ACC112 (cell line): ENCODE measurements around the gene PSORS1C2.

Source experiments
- H2AFZ ChIP-seq: fragments of 200-600 bp; sonication (generic); one replicate; pipeline ENCODE4 v1.6.0; 2017; ENCODE audit warnings: antibody characterized with exemption, low read length; ENCODE audit not compliant: unreplicated experiment
- H3K27ac ChIP-seq: fragments of 200-600 bp; sonication (generic); 2 replicates; pipeline ENCODE4 v1.5.1; 2014; ENCODE audit warnings: low read depth, mild to moderate bottlenecking, antibody characterized with exemption, low read length, moderate library complexity
- H3K27me3 ChIP-seq: fragments of 200-600 bp; sonication (generic); 2 replicates; pipeline ENCODE4 v1.6.1; 2014; ENCODE audit warnings: mild to moderate bottlenecking, antibody characterized with exemption, low read length, moderate library complexity, mixed read lengths; ENCODE audit not compliant: insufficient read depth
- H3K36me3 ChIP-seq: fragments of 200-600 bp; sonication (generic); 2 replicates; pipeline ENCODE4 v1.6.1; 2016; ENCODE audit warnings: mild to moderate bottlenecking, antibody characterized with exemption, low read length, moderate library complexity, mixed read lengths; ENCODE audit not compliant: insufficient read depth
- H3K4me1 ChIP-seq: fragments of 200-600 bp; sonication (generic); one replicate; pipeline ENCODE4 v1.6.1; 2016; ENCODE audit warnings: low read length, mixed read lengths; ENCODE audit not compliant: insufficient read depth, unreplicated experiment, control insufficient read depth
- H3K4me3 ChIP-seq: fragments of 200-600 bp; sonication (generic); 2 replicates; pipeline ENCODE4 v1.5.1; 2014; ENCODE audit warnings: mild to moderate bottlenecking, low read depth, low read length
- H3K79me2 ChIP-seq: fragments of 200-600 bp; sonication (generic); one replicate; pipeline ENCODE4 v1.6.0; 2016; ENCODE audit warnings: low read length; ENCODE audit not compliant: control insufficient read depth, unreplicated experiment, insufficient read depth

Gene PSORS1C2

GRCh38 chr6:31122791-31123706, 15.8 kb downstream of the PSORS1C2 start:
- Histone ChIP-seq H2AFZ (no peak overlapping the region), H3K79me2 (no peaks in the 10 kb centered on the region)

GRCh38 chr6:31121131-31121790, 17.6 kb downstream of the PSORS1C2 start:
- Histone ChIP-seq H3K4me3 (no peak overlapping the region), H2AFZ (no peak overlapping the region), H3K27me3 (no peaks in the 10 kb centered on the region)

More at GRCh38 chr6:31122791-31123706, 15.8 kb downstream of the PSORS1C2 start:
- H3K4me3 ChIP-seq, result no peak overlapping the region
- H3K4me1 ChIP-seq, result peaks cover 45% of the 10 kb centered on the region
- H3K27ac ChIP-seq, result peak overlapping the region; percentile 81
- no peaks in the 10 kb centered on the region for H3K27me3 ChIP-seq
- no peaks in the 10 kb centered on the region for H3K36me3 ChIP-seq

GRCh38 chr6:31120151-31120915, 18.5 kb downstream of the PSORS1C2 start, which contains the start of gene CDSN:
Gene CDSN, minus strand, starts transcription at chr6:31120446. Its CDS starts 27 bp downstream, at chr6:31120419.
- Histone ChIP-seq H3K27ac (no peak within 1 kb of the TSS), H3K27me3 (no peaks in the 10 kb centered on the region)

More at GRCh38 chr6:31121131-31121790, 17.6 kb downstream of the PSORS1C2 start:
- Histone ChIP-seq H3K4me1 (peaks cover 54% of the 10 kb centered on the region), H3K79me2 (no peaks in the 10 kb centered on the region), H3K36me3 (no peaks in the 10 kb centered on the region), H3K27ac (no peak overlapping the region)

GRCh38 chr6:31118178-31118577, 20.7 kb downstream of the PSORS1C2 start:
- no peaks in the 10 kb centered on the region for H3K27me3 ChIP-seq
- H2AFZ ChIP-seq, result no peak overlapping the region
- no peaks in the 10 kb centered on the region for H3K36me3 ChIP-seq
- no peak overlapping the region for H3K27ac ChIP-seq
- H3K4me1 ChIP-seq, result peaks cover 45% of the 10 kb centered on the region
- H3K4me3 ChIP-seq, result no peak overlapping the region
- peaks cover 7% of the 10 kb centered on the region for H3K79me2 ChIP-seq

More at GRCh38 chr6:31120151-31120915, 18.5 kb downstream of the PSORS1C2 start, which contains the start of gene CDSN:
- Histone ChIP-seq H2AFZ (no peak within 1 kb of the TSS), H3K4me1 (peaks cover 55% of the 10 kb centered on the region), H3K79me2 (peaks cover 7% of the 10 kb centered on the region), H3K36me3 (no peaks in the 10 kb centered on the region), H3K4me3 (no peak within 1 kb of the TSS)

- Histone ChIP-seq H3K79me2 (peaks cover 7% of the 10 kb centered on the region), H2AFZ (no peak overlapping the region), H3K4me1 (peaks cover 34% of the 10 kb centered on the region), H3K36me3 (no peaks in the 10 kb centered on the region), H3K27me3 (no peaks in the 10 kb centered on the region), H3K4me3 (peak overlapping the region; percentile 60), H3K27ac (no peak overlapping the region)
Measured at GRCh38 chr6:31116661-31117385, 22.0 kb downstream of the PSORS1C2 start.

GRCh38 chr6:31115941-31116560, 22.8 kb downstream of the PSORS1C2 start:
- H2AFZ ChIP-seq, result no peak overlapping the region
- H3K4me3 ChIP-seq, result peak overlapping the region; percentile 73; the same call in 1 of the 2 replicates
- H3K27me3 ChIP-seq, result no peaks in the 10 kb centered on the region; the same call in 1 of the 2 replicates
- H3K27ac ChIP-seq, result no peak overlapping the region
- peaks cover 7% of the 10 kb centered on the region for H3K79me2 ChIP-seq
- H3K4me1 ChIP-seq, result peaks cover 34% of the 10 kb centered on the region
- H3K36me3 ChIP-seq, result no peaks in the 10 kb centered on the region

GRCh38 chr6:31114970-31115849, 23.7 kb downstream of the PSORS1C2 start:
- Histone ChIP-seq H3K79me2 (peaks cover 7% of the 10 kb centered on the region), H3K36me3 (no peaks in the 10 kb centered on the region), H3K27ac (peak overlapping the region; percentile 76), H3K27me3 (peaks cover 8% of the 10 kb centered on the region), H3K4me3 (peak overlapping the region; percentile 73), H2AFZ (no peak overlapping the region), H3K4me1 (peaks cover 34% of the 10 kb centered on the region)

- H3K27me3 ChIP-seq, result peaks cover 14% of the 10 kb centered on the region
- no peak within 1 kb of the TSS for H2AFZ ChIP-seq
- H3K4me1 ChIP-seq, result peaks cover 34% of the 10 kb centered on the region
- peak within 1 kb of the TSS; percentile 76 for H3K27ac ChIP-seq
- H3K36me3 ChIP-seq, result no peaks in the 10 kb centered on the region
- H3K4me3 ChIP-seq, result peak within 1 kb of the TSS; percentile 73
- peaks cover 7% of the 10 kb centered on the region for H3K79me2 ChIP-seq
Measured at GRCh38 chr6:31114541-31114878, 24.4 kb downstream of the PSORS1C2 start, which contains the start of gene PSORS1C1. Gene PSORS1C1, plus strand, starts transcription at chr6:31114800. Its CDS starts 14,833 bp downstream, at chr6:31129633.
